GM21381 (cell line): ENCODE results near the gene SORCS3.

ENCODE experiments used
- ATAC-seq: cut with Tn5 transposase; IDR thresholded peaks from one replicate; pipeline ENCODE4 v1.9.1; 2021; ENCODE audit warnings: mild to moderate bottlenecking, moderate library complexity; ENCODE audit not compliant: unreplicated experiment

SORCS3 gene

DNA sequence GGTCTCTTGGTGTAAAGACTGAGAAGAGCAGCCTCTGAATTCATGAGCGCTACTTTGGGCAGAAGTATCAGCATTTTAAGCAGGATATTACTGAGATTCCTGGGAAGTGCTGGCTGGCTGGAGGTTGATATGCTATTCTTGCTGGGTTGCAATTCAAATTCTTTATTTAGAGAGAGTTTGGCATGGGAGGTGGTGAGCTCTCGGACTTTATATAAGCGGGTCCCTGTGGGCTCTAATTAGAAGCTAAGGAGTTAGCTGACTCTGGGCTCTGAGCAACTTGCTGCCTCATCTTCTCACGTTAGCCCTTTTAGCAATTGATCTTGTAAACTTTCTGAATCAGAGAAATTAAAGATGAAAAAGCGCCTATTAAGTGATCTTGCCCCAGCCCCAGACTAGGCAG is 430.9 kb downstream of the SORCS3 start:
- ATAC-seq = no peak

DNA sequence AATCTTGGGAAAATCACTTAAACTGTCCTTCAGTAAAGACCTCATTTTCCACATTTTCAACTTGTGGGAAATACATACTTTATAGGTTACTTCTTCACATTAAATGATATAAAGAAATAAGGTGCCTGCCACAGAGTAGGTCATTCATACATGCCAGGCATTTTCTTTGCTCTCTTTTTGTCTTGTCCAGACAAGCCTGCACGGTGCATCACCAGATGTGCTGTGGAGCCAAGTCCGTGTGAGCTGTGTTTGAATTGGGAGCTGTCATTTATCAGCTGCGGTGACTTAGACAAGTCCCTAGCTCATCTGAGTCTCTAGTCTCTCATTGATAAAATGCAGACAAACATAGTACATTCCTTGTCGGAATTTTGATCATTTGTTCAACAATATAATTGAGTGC is 432.9 kb downstream of the SORCS3 start:
- no peak for ATAC-seq

DNA sequence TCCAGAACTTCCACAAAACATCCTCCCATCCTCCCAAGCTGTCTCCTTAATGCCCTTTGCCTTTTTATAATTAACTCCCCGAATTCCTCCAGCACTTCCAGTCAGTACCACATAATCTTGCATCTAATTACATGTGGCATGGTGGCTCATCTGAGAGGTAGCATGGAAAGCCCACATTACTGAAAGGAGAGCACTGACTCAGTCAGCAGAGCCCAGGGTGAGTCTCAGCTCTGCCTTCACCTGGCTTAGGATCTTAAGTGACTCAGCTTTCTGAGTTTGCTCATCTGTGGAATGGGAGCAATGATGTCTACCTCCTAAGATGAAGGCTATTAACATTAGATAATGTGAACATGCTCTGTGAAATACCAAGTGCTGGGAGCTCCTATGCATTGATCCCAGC is 433.9 kb downstream of the SORCS3 start:
- no peak for ATAC-seq

DNA sequence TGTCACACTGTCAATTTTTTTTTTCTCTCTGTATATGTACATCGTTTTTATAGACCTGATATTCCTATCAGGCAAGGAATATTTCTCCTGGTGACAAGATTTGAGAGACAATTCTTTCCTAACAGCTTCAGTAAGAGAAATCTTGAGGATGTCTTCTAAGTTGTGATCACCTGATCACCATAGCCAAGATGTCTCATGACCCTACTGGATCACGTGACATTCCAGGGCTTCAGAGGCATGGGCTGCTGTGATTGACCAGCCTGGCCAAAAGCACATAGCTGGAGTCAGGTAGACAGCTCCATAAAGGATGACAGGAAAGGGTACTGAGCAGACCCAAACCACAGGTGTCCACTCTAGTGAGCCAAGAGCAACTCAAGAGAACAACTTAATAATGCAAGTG is 444.9 kb downstream of the SORCS3 start:
- no peak for ATAC-seq

DNA sequence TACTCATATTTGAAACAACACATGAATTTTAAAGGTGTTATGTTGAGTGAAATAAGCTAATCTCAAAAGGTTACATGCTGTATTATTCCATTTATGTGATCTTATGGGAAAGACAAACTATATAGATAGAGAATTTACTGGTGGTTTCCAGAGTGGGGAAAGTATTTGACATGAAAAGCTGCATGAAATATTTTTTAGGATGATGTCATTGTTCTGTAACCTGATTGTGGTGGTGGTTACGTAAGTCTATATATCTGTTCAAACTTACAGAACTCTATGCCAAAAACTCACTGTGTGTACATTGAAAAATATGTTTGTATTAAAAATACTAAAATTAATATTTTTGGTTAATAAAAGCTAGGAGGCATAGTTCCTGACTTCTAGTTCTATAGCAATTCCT is 453.0 kb downstream of the SORCS3 start:
- no peak for ATAC-seq

DNA sequence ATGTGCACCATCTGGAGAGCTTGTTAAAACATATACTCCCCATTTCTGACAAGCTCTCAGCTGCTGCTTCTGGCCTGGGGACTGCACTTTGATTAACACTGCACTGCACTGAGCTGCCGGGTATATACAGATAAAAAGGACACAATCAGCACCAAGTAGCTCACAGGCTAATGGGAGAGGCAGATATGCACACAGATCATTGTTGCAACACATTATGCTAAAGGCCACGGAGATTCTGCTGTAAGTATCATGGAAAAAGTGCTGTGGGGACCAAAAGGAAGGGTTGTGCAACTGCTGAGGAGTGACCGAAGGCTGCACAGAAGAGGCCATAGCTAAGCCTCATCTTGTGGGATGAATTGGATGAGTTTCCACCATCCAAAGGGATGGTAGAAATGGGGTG is 455.2 kb downstream of the SORCS3 start:
- no peak for ATAC-seq

DNA sequence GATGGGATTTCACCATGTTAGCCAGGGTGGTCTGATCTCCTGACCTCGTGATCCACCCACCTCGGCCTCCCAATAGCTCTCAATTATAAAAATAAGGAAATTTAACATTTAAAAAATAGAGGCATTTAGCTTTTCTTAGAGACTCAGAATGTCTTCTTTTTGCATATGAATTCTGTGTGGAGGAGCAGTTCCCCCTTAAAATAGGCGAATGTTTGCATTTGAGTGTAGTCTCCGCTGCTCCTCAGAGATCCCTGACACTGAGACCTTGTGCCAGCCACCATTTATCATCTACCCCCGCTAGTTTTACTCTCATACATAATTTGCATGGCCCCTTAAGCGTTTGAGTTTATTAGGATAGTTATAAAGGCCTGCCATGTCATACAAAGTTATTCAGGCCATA is 461.9 kb downstream of the SORCS3 start:
- ATAC-seq = no peak

DNA sequence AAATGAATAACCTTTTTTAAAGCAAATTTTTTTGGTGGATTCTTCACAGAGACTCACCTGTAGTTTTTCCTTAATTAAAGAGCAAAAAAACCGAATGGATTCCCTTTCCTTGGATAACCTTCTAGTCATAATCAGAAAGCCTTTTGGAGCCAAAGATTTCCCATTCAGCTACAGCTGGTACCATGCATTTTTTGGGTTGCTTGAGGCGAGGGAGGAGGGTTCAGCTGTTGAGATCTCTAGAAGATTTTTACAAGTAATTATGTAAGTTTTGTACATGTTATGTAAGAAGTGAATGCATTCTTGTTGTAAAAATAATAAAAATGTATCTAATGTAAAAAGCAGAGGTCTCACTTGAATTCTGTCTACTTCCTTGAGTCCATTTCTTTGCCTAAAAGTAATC is 463.2 kb downstream of the SORCS3 start:
- ATAC-seq = no peak

DNA sequence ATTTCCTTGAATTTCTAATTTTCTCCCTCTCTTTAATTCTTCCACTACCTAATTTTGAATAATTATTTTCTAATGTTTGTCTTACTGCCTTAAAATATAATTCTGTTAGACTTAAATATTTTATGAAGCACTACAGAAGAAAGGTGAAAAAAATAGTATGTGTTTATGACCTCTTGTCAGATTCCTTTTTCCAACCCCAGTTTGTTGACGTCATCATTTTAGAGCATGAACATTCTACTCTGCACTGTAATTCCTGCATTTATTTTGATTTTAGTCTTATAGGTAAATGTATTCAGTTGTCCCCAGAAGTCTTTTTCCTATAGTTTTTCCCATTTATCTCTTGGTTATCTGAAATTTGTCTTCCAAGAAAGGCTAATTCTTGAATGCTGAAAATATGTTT is 468.1 kb downstream of the SORCS3 start:
- no peak for ATAC-seq

DNA sequence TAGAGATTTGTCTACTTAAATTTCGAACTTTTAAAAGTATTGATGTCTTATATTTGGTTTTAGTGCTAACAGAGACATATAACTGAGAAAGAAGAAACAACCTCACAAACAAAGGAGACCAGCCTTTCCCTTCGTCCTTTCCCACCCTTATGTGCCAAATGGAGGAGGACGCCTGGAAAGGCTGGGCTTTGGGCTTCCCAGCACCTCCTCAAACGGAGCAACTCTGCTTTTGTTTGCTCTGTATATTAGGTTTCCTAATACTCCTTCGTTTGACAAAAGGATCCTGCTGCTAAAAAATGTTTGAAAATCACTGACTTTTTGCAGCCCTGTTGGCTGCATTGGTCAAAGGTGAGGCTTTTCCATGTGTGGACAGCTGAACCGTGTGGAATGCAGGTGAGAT is 471.8 kb downstream of the SORCS3 start:
- no peak for ATAC-seq

DNA sequence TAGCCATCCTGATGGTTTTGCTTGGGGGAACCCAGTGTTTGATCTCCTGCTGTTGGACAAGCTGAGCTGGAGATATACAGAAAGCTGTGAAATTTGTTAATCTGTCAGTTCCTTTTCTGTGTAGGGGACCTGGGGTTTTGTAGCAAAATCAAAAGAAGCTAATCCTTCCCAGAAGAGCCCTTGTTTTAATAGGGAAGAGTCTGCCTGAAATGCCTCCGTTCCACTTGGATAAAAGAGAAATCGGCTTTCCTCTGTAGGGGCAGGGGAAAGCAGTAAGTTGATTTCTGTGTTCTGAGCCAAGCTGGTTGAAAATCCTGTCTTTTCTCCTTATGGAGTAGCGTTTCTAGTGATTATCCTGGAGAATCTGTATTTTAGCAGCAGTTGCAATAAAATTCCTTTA is 472.6 kb downstream of the SORCS3 start:
- ATAC-seq = no peak

DNA sequence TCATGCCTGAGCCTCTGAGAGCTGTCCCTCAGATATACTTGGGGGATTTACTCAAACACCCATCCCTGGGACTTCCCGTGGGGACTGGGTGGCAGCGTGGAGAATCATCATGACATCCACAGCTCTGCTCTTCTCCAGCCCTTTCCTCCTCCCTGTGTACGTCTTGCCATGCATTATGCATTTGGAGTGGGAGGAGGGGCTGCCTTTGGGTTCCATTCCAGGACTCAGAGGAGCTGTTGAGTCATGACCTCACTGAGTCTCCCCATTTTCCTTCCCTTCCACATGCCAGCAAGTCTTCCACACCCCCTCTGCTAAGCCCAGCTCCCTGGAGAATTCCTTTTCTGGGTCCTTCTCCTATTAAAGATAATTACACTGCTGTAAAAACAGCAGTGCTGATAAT is 480.7 kb downstream of the SORCS3 start:
- ATAC-seq = no peak

DNA sequence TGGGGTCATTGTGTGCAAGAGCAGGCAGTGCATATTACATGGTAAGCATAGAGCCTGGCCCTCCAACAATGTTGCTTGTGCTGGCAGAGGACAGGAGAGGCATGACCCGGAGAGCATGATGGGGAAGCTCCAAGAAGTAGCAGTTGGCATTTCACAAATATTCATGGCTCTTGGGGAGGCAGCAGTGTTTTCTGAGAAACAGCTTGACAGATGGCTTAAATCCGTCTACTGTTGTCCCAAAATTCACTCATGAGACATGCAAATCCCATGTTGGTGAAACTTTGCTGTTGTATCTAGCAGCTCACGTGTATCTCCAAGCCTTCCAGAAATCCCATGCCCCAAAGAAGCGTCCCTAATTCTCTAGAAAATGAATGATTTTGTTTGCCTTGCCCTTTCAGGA is 487.0 kb downstream of the SORCS3 start:
- no peak for ATAC-seq

DNA sequence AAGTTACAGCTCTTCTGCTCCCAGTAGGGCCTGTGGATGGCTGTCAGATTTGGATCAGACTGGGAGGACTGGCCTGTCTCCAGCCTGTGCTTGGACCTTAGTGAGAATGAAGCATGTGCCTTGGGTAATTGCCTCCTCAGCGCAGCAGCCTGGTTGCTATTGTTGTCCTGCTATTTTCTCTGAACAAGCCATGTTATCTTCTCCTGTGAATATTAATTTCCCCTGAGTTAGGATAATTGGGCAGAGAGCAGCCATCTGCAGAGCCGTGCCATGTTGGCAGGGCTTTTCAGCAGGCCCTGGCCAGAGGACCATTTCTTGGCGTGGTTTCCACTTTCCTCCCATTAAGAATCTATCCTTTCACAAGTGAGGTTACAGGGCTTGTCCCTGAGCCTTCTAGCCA is 497.3 kb downstream of the SORCS3 start:
- no peak for ATAC-seq

DNA sequence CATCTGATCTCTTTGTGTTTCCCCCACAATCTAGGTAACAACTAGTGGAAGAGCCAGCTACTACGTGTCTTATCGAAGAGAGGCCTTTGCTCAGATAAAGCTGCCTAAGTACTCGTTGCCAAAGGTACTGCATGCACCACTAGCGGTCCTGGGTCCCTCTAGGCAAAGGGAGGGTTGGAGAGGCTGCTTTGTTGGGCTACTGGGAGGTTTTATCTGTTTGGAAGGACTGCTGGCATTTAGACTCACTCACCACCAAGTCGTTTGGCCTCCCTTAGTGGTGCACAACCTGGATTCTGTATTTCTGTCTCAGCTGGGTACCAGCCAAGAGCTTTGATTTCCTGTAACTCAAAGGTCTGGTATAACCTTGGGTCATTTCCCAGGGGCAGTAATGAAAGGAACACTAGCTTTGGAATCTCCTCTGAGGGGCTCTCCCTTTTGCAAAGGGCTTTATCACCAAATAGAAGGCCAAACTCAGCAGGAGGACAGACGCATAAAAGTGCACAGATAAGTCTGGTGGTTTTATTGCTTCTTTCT is 498.3 kb downstream of the SORCS3 start:
- ATAC-seq = no peak

DNA sequence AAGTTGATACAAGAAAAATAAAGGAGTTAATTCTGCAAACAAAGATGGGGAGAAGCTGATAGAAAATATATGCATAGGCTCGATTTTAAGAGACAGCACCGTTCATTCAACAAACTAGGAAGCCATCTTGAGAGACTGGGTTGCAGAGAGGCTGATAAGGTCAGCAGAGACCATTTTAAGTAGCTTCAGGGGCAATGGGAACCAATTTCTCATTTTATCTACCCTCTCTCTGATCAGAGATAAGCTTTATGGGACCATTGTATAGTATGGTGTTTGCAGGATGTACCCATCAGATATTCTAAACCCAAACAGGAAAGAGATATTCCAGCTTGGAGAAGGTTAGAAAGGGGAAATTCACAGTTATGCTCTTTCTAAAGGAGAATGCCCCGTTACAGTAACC is 499.5 kb downstream of the SORCS3 start:
- no peak for ATAC-seq

DNA sequence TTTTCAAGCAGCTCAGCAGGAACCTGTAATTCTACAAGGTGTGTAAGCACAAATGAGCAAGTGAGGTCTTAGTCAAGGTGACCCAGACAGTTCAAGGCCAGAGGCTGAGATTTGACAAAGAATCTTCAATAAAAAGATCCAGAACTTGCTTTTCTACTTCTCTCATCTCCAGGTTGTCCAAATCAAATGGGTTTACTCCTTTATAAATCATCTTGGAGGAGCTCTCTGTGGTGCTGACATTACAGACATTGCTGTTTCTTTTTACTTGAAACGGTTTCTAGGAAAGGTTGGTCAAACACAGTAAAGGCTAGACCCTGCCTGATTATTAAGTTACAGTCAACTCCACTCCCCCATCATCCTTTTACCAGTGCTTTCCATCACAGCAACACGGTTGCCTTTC is 504.6 kb downstream of the SORCS3 start:
- ATAC-seq = no peak

DNA sequence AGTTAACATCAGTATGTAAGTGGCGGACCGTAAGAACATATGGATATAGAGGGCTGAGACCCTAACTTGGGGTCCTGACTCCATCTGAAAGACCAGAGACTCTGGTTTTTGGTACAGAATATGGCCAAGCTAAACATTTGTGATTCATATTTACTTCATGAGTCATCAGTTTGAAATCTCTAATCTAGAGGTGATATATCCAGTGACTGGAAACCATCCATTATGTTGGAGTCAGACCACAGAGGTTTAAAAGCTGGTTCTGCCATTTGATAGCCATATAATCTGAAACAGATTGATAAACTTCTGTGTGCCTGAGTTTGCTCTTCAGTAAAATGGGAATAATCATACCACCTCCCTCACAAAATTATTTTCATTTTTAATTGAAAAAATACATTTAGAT is 505.3 kb downstream of the SORCS3 start:
- ATAC-seq = no peak

DNA sequence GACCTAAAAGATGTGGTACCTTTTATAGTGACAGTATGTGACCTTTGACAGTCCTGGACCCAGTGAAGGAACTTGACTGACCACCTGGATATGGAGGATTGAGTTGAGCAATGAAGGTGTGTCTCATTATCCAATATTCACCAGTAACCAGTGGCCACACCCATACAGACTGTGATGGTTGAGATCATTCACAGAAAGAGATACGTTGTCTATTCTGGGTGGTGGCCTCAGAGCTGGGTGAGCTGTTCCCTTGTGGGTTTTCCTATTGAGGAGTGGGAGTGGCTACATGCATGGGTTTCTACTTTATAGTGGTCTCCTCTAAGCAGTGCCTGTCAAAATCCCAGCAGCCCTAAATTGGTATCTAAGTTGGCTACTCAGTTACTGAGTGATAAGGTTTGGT is 507.4 kb downstream of the SORCS3 start:
- ATAC-seq = no peak

DNA sequence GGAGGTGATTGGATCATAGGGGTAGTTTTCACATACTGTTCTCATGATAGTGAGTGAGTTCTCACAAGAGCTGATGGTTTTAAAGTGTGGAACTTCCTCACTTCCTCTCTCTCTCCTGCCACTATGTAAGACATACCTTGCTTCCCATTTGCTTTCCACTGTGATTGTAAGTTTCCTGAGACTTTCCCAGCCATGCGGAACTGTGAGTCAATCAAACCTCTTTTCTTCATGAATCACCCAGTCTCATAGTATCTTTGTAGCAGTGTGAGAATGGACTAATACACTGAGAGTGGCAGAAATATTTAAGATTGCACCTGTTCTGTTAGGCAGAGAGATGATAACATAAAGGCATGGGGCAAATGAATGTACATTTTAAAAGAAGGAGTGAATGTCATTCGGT is 507.8 kb downstream of the SORCS3 start:
- ATAC-seq = no peak

DNA sequence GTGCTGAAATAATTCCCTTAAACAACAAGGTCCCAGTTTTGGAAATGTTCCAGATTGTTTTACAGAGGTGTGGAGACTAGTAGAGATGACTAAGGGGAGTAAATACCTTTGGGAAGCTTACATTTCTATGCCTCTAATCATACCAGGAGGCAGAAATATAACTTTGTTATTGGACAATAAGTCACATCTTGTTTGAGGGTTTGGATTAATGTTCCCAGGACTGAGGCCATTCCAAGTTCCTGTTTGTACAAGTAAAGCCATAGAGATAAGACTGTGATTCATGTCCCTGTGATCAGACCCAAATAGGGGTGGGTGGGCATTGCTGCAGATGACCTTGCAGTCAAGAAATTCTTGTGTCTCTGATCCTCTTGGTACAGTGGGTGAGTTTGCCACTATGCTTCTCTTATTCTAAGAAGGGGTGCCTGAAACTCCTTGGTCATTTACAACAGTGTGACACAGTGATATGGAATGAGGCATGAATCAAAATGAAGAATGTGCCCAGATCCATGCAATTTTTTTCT is 508.3 kb downstream of the SORCS3 start:
- no peak for ATAC-seq

DNA sequence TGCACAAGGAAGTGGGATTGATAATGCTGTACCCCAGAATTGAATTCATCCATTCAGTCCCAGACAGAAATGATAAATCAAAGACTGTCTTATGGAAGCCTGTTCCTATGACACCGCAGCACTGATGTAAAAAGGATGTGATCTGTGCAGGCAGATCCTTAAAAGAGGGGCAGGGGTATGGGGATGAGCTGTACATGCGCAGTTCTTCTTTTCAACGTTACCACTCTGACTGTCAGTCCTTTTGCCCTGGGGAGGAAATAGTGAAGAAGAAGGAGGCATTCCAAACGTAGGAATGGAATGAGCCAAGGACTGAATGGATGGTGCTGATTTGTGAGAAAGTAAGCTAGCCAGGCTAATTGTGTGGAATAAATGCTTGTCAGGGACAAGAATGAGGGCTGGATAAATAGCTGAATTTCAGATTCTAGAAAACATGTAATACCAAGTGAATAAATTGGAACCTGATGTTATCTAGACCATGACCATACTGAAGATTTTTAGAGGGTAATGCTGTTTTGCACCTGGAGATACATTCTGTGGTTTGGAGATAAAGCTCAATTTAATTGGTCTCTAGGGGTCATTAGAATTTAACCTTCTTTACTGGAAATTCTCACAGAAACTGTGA is 509.3 kb downstream of the SORCS3 start:
- no peak for ATAC-seq

DNA sequence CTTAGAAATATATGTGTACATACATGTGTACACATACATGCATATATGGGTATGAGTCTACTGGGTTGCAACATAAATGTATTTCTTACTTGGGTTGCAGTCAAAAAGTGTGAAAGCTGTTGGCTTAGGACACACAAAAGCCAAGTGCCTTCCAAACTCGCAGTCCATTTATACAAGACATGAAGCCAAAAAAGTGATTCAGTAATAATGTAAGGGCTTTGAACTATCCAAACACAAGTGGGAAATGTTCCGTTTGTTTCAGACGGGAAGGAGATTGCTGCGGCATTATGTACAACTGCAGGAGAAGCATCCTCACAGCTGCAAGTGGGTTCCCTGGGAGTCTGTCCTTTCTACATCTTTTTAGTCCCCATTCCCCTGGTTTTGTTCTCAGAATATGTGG is 513.6 kb downstream of the SORCS3 start:
- ATAC-seq = no peak
